Spleen (tissue), 7 donors: Measurements from ENCODE around the gene TOR1B.

ENCODE experiments used
- CTCF ChIP-seq, 11 experiments: fragments of 200-600 bp in 7 of 11; fragments of 450-650 bp in 4 of 11; sonication (generic) in 4 of 11; IDR thresholded peaks in 8 of 11; conservative IDR thresholded peaks in 3 of 11; 1 replicate in 7 of 11; 2 replicates in 4 of 11; pipeline versions ENCODE4 v1.4.0 to v1.8.0; 2016 to 2021; ENCODE audit warnings: antibody characterized with exemption in 11 of 11, inconsistent platforms in 4 of 11, mild to moderate bottlenecking in 1 of 11
- POLR2A ChIP-seq, 3 donors: fragments of 450-650 bp; IDR thresholded peaks; one replicate each; pipeline ENCODE4 v1.5.1; 2017; ENCODE audit warnings: antibody characterized with exemption in 3 of 3, mild to moderate bottlenecking in 1 of 3
- POLR2AphosphoS5 ChIP-seq, 3 donors: sonication (generic); formaldehyde crosslinking; IDR thresholded peaks; one replicate each; pipeline ENCODE4 v1.5.1; 2017; ENCODE audit warnings: antibody characterized with exemption in 3 of 3
- donor health status: DM: no; HTN: no; CAD: no; lungs with moderate emphysema.
- donor health status: DM: no; HTN: no; CAD: no.
- donor health status: DM: no; HTN: no; CAD: no.

- TF ChIP-seq CTCF (IDR thresholded peaks at IDR 0.05 in 8 of 11, conservative IDR thresholded peaks at IDR 0.05 in 3 of 11) = no peak
- TF ChIP-seq POLR2AphosphoS5 (IDR thresholded peaks at IDR 0.05) = no peak
- TF ChIP-seq POLR2A (IDR thresholded peaks at IDR 0.05) = no peak
Measured at GRCh38 chr9:129756191-129756590, 46.8 kb upstream of the TOR1B start.
